Measurements from ENCODE around the gene HS3ST6. TPM values are rescaled to one million over a fixed set of nuclear protein-coding genes. Genes with fewer than 3 reads are reported as not detected.

The HS3ST6 gene
- total and polyA plus RNA-seq, 2 of the 13 experiments (the other 11 are each of a cell fraction or from before 2014, with no cell fraction given): not detected

DNA sequence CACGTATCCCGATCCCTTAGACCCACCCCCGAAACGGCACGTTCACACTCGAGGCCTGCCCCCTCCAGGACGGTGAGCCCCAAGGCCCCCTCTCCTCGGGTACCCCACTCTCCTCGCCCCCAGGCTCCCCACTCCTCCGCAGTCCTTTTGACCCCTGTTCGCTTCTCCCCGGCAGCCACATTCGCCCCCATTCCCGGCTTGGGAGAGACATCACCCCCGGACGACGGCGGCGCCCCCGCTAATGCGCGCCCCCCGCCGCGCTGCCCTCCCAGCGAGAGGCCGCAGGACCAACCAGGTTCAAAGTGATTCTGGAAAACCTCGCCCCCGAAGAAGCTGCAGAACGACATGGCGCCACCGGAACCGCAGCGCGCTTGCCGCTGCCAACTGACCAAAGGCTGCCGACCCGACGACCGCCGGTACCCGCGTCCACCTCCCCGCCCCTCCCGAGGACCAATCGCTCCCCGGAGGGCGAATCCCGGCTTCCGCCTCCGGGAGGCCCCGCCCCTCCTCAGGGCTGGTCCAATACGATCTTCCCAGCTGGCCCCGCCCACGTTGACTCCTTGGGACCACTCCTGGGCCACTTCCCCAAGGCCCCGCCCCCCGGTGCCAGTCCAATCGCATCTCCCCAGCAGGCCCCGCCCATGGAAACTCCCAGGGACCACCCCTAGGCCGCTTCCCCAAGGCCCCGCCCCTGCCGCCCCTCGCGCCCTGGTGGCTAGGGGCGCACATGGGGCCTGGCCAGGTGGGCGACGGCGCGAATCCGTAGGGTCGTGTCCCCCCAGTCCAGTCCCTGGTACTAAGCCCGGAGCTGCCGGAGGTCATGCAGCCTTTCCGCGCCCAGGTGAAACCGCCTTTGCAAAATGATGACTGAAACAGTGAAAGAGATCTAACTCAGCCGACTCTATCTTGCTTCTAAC lies 24.9 kb upstream of the HS3ST6 start, which contains the start of gene MSRB1 (continued):
- TF ChIP-seq ZNF333 (CRISPR knock-in tag; IDR thresholded peaks at IDR 0.05; ENCODE audit: borderline replicate concordance) (no peak; the same call in 1 of the 2 replicates), ZMAT3 (CRISPR knock-in tag; conservative IDR thresholded peaks at IDR 0.05) (peak; percentile 68; the same call in 1 of the 2 replicates), ZNF772 (CRISPR knock-in tag; IDR thresholded peaks at IDR 0.05) (0 out of 2 replicates have a peak, but pooled peaks have one; percentile 4), GZF1 (CRISPR knock-in tag; IDR thresholded peaks at IDR 0.05) (no peak), SMARCC2 (IDR thresholded peaks at IDR 0.05) (no peak), ONECUT2 (CRISPR knock-in tag; IDR thresholded peaks at IDR 0.05) (no peak), MATR3 (CRISPR knock-in tag; IDR thresholded peaks at IDR 0.05) (no peak), SMYD3 (CRISPR knock-in tag; IDR thresholded peaks at IDR 0.05) (no peak; the same call in 1 of the 2 replicates), ZNF552 (CRISPR knock-in tag; IDR thresholded peaks at IDR 0.05; ENCODE audit: borderline replicate concordance) (no peak; the same call in 1 of the 2 replicates), RARA (CRISPR knock-in tag; IDR thresholded peaks at IDR 0.05) (no peak; the same call in 1 of the 2 replicates), SP1 (IDR thresholded peaks at IDR 0.05) (peak; percentile 59; the same call in 1 of the 2 replicates), SP1 (CRISPR knock-in tag; IDR thresholded peaks at IDR 0.05) (peak; percentile 92), MTF2 (CRISPR knock-in tag; IDR thresholded peaks at IDR 0.05; ENCODE audit: borderline replicate concordance) (no peak), U2AF2 (IDR thresholded peaks at IDR 0.05; ENCODE audit: low read depth, low read length) (no peak), ZFP36L2 (CRISPR knock-in tag; IDR thresholded peaks at IDR 0.05) (0 out of 2 replicates have a peak, but pooled peaks have one; percentile 31), NCOA2 (CRISPR knock-in tag; IDR thresholded peaks at IDR 0.05) (no peak; the same call in 1 of the 2 replicates), SYNCRIP (IDR thresholded peaks at IDR 0.05; ENCODE audit: insufficient read depth, low read depth, low read length) (no peak), BHLHE40 (IDR thresholded peaks at IDR 0.05; ENCODE audit: low read length) (no peak)
- TF ChIP-seq, protein P1, sequence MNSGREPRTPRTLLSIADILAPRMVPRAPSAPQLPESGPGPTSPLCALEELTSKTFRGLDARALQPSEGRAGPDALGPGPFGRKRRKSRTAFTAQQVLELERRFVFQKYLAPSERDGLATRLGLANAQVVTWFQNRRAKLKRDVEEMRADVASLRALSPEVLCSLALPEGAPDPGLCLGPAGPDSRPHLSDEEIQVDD (CRISPR knock-in tag; IDR thresholded peaks at IDR 0.05; ENCODE audit: borderline replicate concordance): no peak; the same call in 1 of the 2 replicates
- TF ChIP-seq, protein P2, sequence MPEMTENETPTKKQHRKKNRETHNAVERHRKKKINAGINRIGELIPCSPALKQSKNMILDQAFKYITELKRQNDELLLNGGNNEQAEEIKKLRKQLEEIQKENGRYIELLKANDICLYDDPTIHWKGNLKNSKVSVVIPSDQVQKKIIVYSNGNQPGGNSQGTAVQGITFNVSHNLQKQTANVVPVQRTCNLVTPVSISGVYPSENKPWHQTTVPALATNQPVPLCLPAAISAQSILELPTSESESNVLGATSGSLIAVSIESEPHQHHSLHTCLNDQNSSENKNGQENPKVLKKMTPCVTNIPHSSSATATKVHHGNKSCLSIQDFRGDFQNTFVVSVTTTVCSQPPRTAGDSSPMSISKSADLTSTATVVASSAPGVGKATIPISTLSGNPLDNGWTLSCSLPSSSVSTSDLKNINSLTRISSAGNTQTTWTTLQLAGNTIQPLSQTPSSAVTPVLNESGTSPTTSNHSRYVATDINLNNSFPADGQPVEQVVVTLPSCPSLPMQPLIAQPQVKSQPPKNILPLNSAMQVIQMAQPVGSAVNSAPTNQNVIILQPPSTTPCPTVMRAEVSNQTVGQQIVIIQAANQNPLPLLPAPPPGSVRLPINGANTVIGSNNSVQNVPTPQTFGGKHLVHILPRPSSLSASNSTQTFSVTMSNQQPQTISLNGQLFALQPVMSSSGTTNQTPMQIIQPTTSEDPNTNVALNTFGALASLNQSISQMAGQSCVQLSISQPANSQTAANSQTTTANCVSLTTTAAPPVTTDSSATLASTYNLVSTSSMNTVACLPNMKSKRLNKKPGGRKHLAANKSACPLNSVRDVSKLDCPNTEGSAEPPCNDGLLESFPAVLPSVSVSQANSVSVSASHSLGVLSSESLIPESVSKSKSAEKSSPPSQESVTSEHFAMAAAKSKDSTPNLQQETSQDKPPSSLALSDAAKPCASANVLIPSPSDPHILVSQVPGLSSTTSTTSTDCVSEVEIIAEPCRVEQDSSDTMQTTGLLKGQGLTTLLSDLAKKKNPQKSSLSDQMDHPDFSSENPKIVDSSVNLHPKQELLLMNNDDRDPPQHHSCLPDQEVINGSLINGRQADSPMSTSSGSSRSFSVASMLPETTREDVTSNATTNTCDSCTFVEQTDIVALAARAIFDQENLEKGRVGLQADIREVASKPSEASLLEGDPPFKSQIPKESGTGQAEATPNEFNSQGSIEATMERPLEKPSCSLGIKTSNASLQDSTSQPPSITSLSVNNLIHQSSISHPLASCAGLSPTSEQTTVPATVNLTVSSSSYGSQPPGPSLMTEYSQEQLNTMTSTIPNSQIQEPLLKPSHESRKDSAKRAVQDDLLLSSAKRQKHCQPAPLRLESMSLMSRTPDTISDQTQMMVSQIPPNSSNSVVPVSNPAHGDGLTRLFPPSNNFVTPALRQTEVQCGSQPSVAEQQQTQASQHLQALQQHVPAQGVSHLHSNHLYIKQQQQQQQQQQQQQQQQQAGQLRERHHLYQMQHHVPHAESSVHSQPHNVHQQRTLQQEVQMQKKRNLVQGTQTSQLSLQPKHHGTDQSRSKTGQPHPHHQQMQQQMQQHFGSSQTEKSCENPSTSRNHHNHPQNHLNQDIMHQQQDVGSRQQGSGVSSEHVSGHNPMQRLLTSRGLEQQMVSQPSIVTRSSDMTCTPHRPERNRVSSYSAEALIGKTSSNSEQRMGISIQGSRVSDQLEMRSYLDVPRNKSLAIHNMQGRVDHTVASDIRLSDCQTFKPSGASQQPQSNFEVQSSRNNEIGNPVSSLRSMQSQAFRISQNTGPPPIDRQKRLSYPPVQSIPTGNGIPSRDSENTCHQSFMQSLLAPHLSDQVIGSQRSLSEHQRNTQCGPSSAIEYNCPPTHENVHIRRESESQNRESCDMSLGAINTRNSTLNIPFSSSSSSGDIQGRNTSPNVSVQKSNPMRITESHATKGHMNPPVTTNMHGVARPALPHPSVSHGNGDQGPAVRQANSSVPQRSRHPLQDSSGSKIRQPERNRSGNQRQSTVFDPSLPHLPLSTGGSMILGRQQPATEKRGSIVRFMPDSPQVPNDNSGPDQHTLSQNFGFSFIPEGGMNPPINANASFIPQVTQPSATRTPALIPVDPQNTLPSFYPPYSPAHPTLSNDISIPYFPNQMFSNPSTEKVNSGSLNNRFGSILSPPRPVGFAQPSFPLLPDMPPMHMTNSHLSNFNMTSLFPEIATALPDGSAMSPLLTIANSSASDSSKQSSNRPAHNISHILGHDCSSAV (CRISPR knock-in tag; IDR thresholded peaks at IDR 0.05; ENCODE audit: borderline replicate concordance): no peak
- TF ChIP-seq, protein P3, sequence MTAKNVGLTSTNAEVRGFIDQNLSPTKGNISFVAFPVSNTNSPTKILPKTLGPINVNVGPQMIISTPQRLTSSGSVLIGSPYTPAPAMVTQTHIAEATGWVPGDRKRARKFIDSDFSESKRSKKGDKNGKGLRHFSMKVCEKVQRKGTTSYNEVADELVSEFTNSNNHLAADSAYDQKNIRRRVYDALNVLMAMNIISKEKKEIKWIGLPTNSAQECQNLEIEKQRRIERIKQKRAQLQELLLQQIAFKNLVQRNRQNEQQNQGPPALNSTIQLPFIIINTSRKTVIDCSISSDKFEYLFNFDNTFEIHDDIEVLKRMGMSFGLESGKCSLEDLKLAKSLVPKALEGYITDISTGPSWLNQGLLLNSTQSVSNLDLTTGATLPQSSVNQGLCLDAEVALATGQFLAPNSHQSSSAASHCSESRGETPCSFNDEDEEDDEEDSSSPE (CRISPR knock-in tag; IDR thresholded peaks at IDR 0.05): peak; percentile 60
